HUES64 (cell line): ENCODE results near the gene AP1B1.

Source experiments
- H3K27ac ChIP-seq: 2 replicates; pipeline ENCODE4 v1.7.0; 2013; ENCODE audit warnings: low read depth, low read length, inconsistent platforms
- H3K27me3 ChIP-seq: 2 replicates; pipeline ENCODE4 v1.6.1; 2013; ENCODE audit warnings: mild to moderate bottlenecking, low read length; ENCODE audit not compliant: insufficient read depth
- H3K36me3 ChIP-seq: 2 replicates; pipeline ENCODE4 v1.6.1; 2013; ENCODE audit warnings: mild to moderate bottlenecking, low read length; ENCODE audit not compliant: insufficient read depth
- H3K4me1 ChIP-seq: 2 replicates; pipeline ENCODE4 v1.6.1; 2013; ENCODE audit warnings: mild to moderate bottlenecking, low read length, moderate library complexity; ENCODE audit not compliant: insufficient read depth
- H3K4me3 ChIP-seq: 2 replicates; pipeline ENCODE4 v1.5.1; 2013; ENCODE audit warnings: mild to moderate bottlenecking, low read length, moderate library complexity
- H3K9ac ChIP-seq: 2 replicates; pipeline ENCODE4 v1.6.1; 2013; ENCODE audit warnings: mild to moderate bottlenecking, low read depth, low read length
- H3K9me3 ChIP-seq: 2 replicates; pipeline ENCODE4 v1.6.1; 2013; ENCODE audit warnings: low read depth, low read length; ENCODE audit not compliant: insufficient read depth
- WGBS: fragments of 150-250, 120-280 bp; methylation state at CpG from one replicate; pipeline ENCODE4 v1.1.7; 2013; ENCODE audit warnings: missing lambda C conversion rate; 5-methylcytosine and 5-hydroxymethylcytosine counted together

Gene AP1B1

DNA sequence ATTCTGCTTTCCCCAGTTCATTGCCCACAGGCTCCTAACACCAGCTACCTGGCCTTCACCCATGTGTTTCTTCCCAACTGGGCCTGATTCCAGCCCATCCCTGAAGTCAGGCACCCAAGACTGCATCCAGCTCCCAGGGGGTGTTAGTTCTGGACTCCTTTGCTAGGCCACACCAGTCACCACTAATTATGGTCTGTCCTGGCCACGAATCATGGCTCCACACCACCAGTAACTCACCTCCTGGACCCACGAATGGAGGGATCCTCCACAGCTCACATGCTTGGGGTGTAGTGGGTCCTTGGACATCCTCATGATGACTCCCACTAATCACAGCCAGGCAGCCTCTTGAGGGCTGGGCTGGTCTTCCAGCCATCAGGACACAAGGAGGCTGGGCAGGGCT is 69.3 kb downstream of the AP1B1 start:
- Histone ChIP-seq H3K27ac (no peak overlapping the region), H3K4me1 (peaks cover 2% of the 10 kb centered on the region; the same call in 1 of the 2 replicates), H3K9ac (no peak overlapping the region), H3K27me3 (peaks cover 33% of the 10 kb centered on the region), H3K36me3 (no peaks in the 10 kb centered on the region), H3K9me3 (no peaks in the 10 kb centered on the region), H3K4me3 (no peak overlapping the region)
- 88% methylated on average over 2 of the region's 2 CpGs for WGBS

DNA sequence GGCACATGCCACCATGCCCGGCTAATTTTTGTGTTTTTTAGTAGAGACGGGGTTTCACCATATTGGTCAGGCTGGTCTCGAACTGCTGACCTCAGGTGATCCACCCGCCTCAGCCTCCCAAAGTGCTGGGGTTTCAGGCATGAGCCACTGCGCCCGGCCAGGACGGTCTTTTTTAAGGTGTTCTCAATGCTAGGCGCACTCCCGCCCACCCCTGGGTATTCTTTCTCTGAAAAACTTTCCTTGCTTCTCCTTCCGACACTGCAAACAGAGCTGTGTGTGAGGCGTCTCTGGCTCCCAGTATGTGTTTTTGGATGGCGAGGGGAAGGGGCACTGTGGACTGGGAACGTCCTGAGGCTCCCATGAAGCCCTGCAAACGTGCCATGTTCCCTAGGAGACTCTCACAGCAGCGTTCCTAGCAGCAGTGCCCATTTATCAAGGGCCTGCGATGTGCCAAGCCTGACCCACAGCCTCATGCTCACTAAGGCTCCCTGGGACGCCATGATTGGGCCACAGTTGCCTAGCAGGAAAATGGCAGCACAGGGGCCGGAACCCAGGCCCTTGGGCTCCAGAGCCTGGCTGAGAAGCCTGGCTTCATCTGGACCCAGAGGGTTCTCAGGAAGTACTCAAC is 70.4 kb downstream of the AP1B1 start:
- whole genome bisulfite sequencing = 93% methylated on average over 18 of the region's 18 CpGs
- no peak overlapping the region for H3K27ac ChIP-seq
- H3K4me3 ChIP-seq = no peak overlapping the region
- no peaks in the 10 kb centered on the region for H3K9me3 ChIP-seq
- no peak overlapping the region for H3K9ac ChIP-seq
- no peaks in the 10 kb centered on the region for H3K36me3 ChIP-seq
- H3K27me3 ChIP-seq = peaks cover 44% of the 10 kb centered on the region
- H3K4me1 ChIP-seq = peaks cover 7% of the 10 kb centered on the region; the same call in 1 of the 2 replicates

DNA sequence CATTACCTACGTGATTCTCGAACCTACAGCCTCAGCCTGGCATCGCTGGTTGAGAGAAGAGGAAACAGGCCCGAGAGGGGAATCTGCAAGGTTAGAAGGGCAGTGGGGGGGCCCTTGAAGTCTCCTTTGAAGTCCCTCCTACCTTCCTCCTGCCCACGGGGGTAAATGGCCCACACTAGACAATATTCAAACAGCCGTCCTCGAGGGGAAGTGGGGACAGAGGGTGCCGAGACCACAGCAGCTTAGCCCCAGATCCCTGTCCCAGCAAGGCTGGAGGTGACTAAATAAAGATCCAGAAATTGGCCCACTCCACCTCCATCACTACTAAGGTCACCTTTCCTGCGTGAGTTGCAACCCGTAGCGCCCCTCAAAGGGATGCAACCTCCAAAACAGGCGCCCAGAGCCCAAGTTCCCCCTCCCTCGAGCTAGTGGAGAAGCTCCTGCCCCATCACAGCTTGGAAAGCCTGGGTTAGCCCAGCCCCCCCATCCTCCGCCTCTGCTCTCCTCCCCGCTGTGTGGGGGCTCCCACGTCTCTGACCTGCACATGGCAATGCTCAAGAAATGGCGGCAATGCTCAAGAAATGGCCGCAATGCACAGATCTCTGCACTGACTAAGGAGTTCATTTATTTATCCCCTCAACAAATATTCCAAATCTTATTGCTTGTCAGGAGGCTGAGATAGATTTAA is 72.1 kb downstream of the AP1B1 start:
- Histone ChIP-seq H3K36me3 (no peaks in the 10 kb centered on the region), H3K4me3 (no peak overlapping the region; the same call in 1 of the 2 replicates), H3K9me3 (no peaks in the 10 kb centered on the region), H3K27ac (no peak overlapping the region), H3K27me3 (peaks cover 47% of the 10 kb centered on the region), H3K4me1 (peaks cover 7% of the 10 kb centered on the region; the same call in 1 of the 2 replicates), H3K9ac (no peak overlapping the region)
- 69% methylated on average over 18 of the region's 18 CpGs for WGBS

DNA sequence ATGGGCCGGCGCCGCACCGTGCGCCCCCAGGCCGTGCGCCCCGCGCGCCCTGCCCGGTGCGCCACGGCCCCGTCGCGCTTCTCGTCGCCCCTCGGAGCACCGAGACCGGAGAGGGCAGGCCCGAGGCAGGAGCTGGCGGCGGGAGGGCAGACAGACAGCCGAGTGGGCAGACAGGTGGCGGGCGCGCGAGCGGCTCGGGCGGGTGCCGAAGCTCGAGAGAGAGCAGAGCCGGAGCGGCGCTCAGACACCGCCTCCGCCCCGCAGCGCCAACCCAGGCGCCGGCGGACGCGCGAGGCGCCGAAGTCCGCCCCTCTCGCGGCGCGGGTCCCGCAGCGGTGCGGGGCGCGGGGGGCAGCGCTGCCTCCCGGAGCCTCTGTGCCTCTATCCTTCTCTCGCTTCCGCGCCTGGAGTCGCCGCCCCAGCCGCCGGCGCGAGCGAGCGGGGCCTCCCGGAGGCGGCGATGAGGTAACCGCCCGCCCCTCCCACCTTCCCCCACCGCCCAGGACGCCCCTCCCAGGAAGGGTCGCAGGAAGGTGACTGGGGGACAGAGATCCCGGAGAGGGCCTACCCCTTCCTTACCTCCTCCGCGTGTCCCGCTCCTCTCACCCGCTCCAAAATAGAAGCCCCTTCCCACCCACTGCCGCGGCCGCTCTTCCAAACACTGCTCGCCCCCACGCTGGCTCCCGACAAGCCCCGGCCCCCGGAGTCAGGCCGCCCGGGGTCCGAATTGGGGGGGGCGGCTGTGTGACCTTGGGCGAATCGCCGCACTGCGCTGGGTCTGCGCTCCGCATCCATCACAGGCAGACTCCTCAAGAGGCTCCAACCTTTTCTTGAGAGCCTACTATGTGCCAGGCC is 72.9 kb downstream of the AP1B1 start, which contains the start of gene RASL10A:
Gene RASL10A, minus strand, starts transcription at position 412 of the 855 bp plus-strand sequence. CDS start 451 bp downstream, outside the sequence.
- Histone ChIP-seq H3K27me3 (peaks cover 47% of the 10 kb centered on the region), H3K4me1 (peaks cover 14% of the 10 kb centered on the region), H3K9ac (peak within 1 kb of the TSS; percentile 18; the same call in 1 of the 2 replicates), H3K27ac (no peak within 1 kb of the TSS), H3K9me3 (no peaks in the 10 kb centered on the region), H3K4me3 (peak within 1 kb of the TSS; percentile 51), H3K36me3 (no peaks in the 10 kb centered on the region)
- WGBS = 4% methylated on average over 100 of the region's 103 CpGs

DNA sequence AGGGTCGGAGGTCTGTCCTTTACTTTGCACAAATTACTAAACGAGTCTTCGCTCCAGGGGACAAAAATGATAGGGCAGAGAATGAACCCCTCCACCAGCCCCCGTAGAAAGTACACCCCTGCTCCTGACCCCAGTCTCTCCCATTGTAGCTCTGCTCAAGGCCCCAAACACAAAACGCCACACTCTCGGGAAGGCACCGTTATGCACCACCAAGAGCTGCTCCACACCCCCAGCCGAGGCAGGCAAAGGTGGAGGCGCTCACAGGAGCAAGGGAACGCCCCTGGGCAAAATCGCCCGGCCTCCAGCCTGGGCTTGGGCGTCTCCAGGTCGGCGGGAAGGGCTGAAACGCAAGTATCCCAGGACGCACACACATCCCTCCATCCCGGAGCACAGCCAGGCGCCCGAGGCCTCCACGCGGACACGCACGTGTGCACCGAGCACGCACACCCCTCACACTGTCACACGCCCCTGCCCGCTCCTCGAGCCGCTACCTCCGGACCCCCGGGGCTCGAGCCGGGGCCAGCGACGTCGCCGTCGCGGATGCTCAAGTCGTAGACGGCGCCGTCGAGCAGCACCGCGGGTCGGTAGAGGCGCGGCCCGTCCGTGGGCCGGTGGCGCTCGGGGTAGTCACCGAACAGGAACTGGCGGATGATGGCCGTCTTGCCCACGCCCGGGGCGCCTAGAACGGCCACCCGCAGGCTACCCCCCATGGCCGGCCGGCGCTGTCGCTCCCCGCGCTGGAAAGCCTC is 73.7 kb downstream of the AP1B1 start:
- H3K9me3 ChIP-seq = no peaks in the 10 kb centered on the region
- H3K27ac ChIP-seq = no peak overlapping the region
- no peaks in the 10 kb centered on the region for H3K36me3 ChIP-seq
- H3K9ac ChIP-seq = no peak overlapping the region
- H3K4me1 ChIP-seq = peaks cover 14% of the 10 kb centered on the region
- 3% methylated on average over 69 of the region's 69 CpGs for WGBS
- peaks cover 47% of the 10 kb centered on the region for H3K27me3 ChIP-seq
- H3K4me3 ChIP-seq = peak overlapping the region; percentile 51

DNA sequence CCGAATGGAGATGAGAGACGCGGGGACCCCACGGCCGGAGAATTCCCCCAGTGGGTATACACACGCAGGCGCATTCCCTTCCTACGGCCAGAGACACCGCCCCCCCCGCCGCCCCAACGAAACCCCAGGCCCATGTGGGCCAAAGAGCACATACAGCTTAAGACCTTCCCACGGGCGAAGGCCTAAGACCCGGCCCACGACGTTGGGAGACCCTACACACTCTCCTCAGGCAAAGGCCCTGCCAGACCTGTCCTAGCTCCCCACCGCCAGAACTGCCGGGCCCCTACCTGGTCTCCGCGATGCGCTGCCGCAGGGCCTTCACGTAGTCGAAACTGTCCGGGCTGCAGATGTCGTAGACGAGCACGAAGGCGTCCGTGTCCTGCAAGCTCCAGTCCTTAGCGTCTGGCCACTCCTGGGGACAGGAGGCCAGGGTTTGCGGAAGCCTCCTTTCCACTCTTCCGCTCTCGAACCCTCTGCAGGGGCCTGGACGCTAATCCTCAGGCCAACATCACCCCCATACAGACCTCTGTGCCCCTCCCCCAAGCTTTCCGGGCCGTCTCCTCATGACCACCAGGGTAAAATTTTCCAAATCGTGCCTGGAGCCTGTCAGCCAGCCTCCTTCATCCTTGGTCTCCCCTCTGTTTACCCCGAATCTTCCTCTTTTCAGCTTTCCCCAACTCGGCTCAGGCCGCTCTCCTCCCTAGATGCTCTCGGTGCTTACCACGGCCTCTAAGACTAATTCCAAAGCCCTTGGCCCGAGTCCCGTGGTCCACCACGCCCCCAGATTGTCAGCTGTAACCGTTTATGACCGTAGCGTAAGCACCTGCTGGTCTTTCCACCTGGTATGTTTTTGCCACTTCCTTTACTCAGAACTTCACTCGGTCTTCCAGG is 74.5 kb downstream of the AP1B1 start:
- no peak overlapping the region for H3K9ac ChIP-seq
- H3K27me3 ChIP-seq = peaks cover 47% of the 10 kb centered on the region
- no peaks in the 10 kb centered on the region for H3K9me3 ChIP-seq
- no peak overlapping the region for H3K4me3 ChIP-seq
- peaks cover 14% of the 10 kb centered on the region for H3K4me1 ChIP-seq
- H3K27ac ChIP-seq = no peak overlapping the region
- WGBS = 66% methylated on average over 51 of the region's 51 CpGs
- no peaks in the 10 kb centered on the region for H3K36me3 ChIP-seq

DNA sequence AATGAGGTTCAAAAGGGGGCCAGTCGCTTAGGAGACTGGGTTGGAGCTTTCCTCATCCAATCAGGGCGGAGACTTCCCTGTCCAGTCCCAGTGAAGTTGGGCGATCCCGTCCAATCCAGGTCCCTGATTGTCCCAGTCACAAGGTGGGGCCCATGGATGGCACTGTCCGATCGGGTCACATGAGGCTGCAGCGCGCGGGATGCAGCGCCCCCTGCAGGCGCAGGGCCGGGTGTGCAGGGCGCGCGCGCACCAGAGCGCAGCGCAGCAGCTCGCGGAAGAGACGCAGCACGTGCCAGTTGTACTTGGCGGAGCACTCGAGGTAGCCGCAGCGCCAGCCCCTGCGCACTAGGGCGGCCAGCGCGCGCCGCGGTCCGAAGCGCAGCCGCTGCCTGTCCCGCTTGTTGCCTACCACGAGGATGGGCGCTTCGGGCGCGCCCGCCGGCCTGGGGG is 75.2 kb downstream of the AP1B1 start:
- WGBS = 78% methylated on average over 44 of the region's 44 CpGs
- H3K4me1 ChIP-seq = peaks cover 14% of the 10 kb centered on the region
- H3K9ac ChIP-seq = no peak overlapping the region
- peaks cover 47% of the 10 kb centered on the region for H3K27me3 ChIP-seq
- H3K4me3 ChIP-seq = no peak overlapping the region
- no peak overlapping the region for H3K27ac ChIP-seq
- no peaks in the 10 kb centered on the region for H3K9me3 ChIP-seq
- H3K36me3 ChIP-seq = no peaks in the 10 kb centered on the region

DNA sequence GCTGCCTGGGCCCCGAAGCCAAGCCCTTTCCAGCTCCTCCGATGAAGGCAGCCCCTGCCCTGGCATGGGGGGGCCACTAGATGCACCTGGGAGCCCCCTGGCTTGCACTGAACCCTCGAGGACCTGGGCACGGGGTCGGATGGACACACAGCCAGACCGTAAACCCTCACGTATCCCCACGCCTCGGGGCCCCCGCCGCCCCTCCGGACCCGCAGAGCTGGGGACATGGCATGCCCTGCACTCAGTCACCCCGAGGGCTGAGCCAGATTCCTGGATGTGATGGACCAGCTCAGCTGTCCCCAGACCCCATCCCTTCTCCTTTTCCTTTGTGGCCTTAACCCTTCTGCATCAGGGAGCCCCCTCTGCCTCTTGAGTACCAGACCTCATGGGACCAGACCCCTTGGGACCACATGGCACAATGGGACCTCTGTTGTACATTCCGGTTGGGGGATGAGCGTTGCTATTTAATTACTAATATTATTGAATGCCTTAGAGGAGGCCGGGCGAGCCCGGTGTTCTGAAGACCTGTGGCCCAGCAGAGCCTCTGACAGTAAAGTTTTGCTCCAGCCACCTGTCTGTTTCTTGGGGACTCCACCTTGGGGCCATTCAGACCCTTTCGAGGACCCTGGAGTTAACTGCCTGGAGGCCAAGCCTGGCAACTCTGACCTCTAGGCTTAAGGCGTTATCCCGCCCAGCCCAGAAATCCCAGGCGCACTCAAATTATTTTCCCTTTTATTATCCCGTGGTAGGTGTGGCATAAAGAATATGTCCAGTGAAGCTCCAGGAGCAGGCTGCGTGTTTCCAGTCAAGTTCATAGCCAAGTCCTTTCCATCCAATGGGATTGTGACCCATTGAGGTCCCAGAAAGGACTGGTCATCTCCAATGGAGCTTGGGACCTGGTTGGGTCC is 75.9 kb downstream of the AP1B1 start:
- peaks cover 14% of the 10 kb centered on the region for H3K4me1 ChIP-seq
- no peaks in the 10 kb centered on the region for H3K36me3 ChIP-seq
- no peak overlapping the region for H3K27ac ChIP-seq
- no peak overlapping the region for H3K9ac ChIP-seq
- 95% methylated on average over 25 of the region's 25 CpGs for WGBS
- peaks cover 48% of the 10 kb centered on the region for H3K27me3 ChIP-seq
- H3K9me3 ChIP-seq = no peaks in the 10 kb centered on the region
- no peak overlapping the region for H3K4me3 ChIP-seq

DNA sequence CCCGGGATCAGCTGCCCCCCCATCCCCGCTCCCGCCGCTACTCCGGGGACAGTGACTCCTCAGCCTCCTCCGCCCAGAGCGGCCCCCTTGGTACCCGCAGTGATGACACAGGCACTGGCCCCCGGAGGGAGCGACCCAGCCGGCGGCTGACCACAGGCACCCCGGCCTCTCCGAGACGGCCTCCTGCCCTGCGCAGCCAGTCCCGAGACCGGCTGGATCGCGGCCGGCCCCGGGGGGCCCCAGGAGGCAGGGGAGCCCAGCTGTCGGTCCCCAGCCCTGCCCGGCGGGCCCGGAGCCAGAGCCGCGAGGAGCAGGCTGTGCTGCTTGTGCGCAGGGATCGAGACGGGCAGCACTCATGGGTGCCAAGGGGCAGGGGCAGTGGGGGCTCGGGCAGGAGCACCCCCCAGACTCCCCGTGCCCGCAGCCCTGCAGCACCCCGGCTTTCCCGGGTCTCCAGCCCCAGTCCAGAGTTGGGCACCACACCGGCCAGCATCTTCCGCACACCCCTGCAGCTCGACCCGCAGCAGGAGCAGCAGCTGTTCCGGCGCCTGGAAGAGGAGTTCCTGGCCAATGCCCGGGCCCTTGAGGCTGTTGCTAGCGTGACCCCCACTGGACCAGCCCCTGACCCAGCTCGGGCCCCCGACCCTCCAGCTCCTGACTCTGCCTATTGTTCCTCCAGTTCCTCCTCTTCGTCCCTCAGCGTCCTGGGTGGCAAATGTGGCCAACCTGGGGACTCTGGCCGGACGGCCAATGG is 76.7 kb downstream of the AP1B1 start:
- Histone ChIP-seq H3K9ac (no peak overlapping the region), H3K36me3 (no peaks in the 10 kb centered on the region), H3K9me3 (no peaks in the 10 kb centered on the region), H3K4me3 (no peak overlapping the region), H3K4me1 (peaks cover 14% of the 10 kb centered on the region), H3K27me3 (peaks cover 42% of the 10 kb centered on the region), H3K27ac (no peak overlapping the region)
- WGBS = 92% methylated on average over 50 of the region's 50 CpGs
